ENCODE measurements around the gene MOSPD3. TPM values are rescaled to one million over a fixed set of nuclear protein-coding genes. Genes with fewer than 3 reads are reported as not detected.

MOSPD3 gene
- total and polyA plus RNA-seq, 2 donors (not counting 3 experiments of a cell fraction or from before 2014, with no cell fraction given) = 24.4 to 40.7 TPM

DNA sequence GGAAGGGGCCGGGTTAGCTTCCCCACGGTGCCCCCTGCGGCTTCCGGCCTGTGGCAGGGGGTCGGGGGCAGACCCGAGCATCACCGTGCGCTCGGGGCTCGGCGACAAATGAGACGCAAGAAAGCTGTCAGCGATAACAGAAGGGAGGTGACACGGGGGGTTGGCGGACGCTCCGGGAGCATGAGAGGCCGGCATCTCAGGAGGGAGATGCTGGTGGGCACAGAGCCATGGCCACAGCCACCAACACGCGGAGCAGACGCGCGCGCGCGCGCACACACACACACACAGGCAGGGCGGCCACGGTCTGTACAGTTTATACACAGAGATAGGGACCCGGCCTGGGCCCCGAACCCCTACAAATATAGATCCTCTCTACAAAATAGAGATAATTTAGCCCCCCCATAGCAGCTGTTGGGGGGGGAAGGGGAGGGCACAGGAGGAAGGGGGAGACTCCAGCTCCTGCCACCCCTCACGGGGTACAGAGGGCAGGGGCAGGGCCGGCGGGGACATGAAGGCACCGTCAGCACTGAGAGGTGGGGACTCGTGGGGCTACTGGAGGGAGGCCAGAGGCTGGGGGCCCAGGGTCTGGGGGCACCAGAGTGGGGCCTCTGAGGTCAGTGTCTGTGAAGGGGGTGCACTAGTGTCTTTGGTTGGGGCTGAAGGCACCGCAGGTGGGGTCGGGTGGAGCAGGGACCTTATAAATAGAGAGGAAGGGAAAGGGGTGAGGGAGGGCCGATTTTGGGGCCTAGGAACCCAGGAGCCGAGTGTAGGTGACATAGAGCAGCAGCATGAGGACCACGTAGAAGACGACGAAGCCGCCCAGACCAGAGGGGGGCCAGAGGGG, 37.8 kb upstream of the MOSPD3 start:
- no peak for TF ChIP-seq GATA2 (IDR thresholded peaks at IDR 0.05; ENCODE audit: insufficient read depth, insufficient read length, low read depth, low read length)
- no peak for TF ChIP-seq JUN (IDR thresholded peaks at IDR 0.05; ENCODE audit: borderline replicate concordance, insufficient read depth, insufficient read length, low read depth)
- TF ChIP-seq MYC (IDR thresholded peaks at IDR 0.05; ENCODE audit: low read depth, low read length) = no peak
- TF ChIP-seq MAX (IDR thresholded peaks at IDR 0.05; ENCODE audit: insufficient read depth, insufficient read length) = no peak
- Histone ChIP-seq H3K79me2 (ENCODE audit: control insufficient read depth, insufficient read depth, low read length) (no peaks in the 10 kb centered on the region), H2AFZ (ENCODE audit: low read depth, low read length) (no peak overlapping the region), H3K27me3 (ENCODE audit: control insufficient read depth in 2 of 2, insufficient read depth in 2 of 2, low read length in 2 of 2) (no peaks in the 10 kb centered on the region), H3K9ac (replicated peaks; ENCODE audit: extremely low read depth, insufficient read depth, low read length) (no peak overlapping the region), H4K20me1 (replicated peaks; ENCODE audit: control insufficient read depth, extremely low read depth, insufficient read depth, low read length) (no peaks in the 10 kb centered on the region), H3K4me1 (ENCODE audit: control insufficient read depth, extremely low read depth, insufficient read depth, low read length) (peaks cover 8% of the 10 kb centered on the region), H3K4me2 (ENCODE audit: insufficient read depth, low read length) (no peak overlapping the region), H3K9me1 (replicated peaks; ENCODE audit: control insufficient read depth, extremely low read depth, insufficient read depth, low read length) (no peaks in the 10 kb centered on the region), H3K9me3 (replicated peaks; ENCODE audit: control insufficient read depth, insufficient read depth, low read length) (no peaks in the 10 kb centered on the region), H3K4me3 (replicated peaks in 1 of 3; ENCODE audit: insufficient read depth in 1 of 3, low read depth in 1 of 3, low read length in 3 of 3) (no peak overlapping the region), H3K27ac (ENCODE audit: insufficient read depth, low read depth, low read length) (no peak overlapping the region), H3K36me3 (ENCODE audit: control insufficient read depth in 2 of 2, extremely low read depth in 1 of 2, insufficient read depth in 2 of 2, low read length in 2 of 2) (peaks cover 6 to 35% of the 10 kb centered on the region in 2 experiments)
- dilution Hi-C loops (cut with MboI; ENCODE audit: extremely low pct_ligation_motif_present, low sequenced_read_pairs) (no loop called here), intact Hi-C loops (cut with micrococcal nuclease) (no loop called here)
- ChIA-PET CTCF (no interaction called here), POLR2A (no interaction called here)
- BruUV-seq (replicated peaks) = TSS peak; percentile 32
- DNase-seq (ENCODE audit: low read depth, low spot score) (no peak), FAIRE-seq (no peak)

GRCh38 chr7:100575206-100575631, 37.1 kb upstream of the MOSPD3 start:
- Histone ChIP-seq H3K27ac (ENCODE audit: insufficient read depth, low read depth, low read length) (no peak overlapping the region), H3K4me3 (replicated peaks in 1 of 3; ENCODE audit: insufficient read depth in 1 of 3, low read depth in 1 of 3, low read length in 3 of 3) (no peak overlapping the region), H3K9ac (replicated peaks; ENCODE audit: extremely low read depth, insufficient read depth, low read length) (no peak overlapping the region), H3K36me3 (ENCODE audit: control insufficient read depth in 2 of 2, extremely low read depth in 1 of 2, insufficient read depth in 2 of 2, low read length in 2 of 2) (peaks cover 9 to 41% of the 10 kb centered on the region in 2 experiments), H3K4me1 (ENCODE audit: control insufficient read depth, extremely low read depth, insufficient read depth, low read length) (peaks cover 1% of the 10 kb centered on the region), H3K4me2 (ENCODE audit: insufficient read depth, low read length) (no peak overlapping the region), H3K9me3 (replicated peaks; ENCODE audit: control insufficient read depth, insufficient read depth, low read length) (no peaks in the 10 kb centered on the region), H4K20me1 (replicated peaks; ENCODE audit: control insufficient read depth, extremely low read depth, insufficient read depth, low read length) (no peaks in the 10 kb centered on the region), H2AFZ (ENCODE audit: low read depth, low read length) (no peak overlapping the region), H3K27me3 (ENCODE audit: control insufficient read depth in 2 of 2, insufficient read depth in 2 of 2, low read length in 2 of 2) (no peaks in the 10 kb centered on the region), H3K79me2 (ENCODE audit: control insufficient read depth, insufficient read depth, low read length) (no peaks in the 10 kb centered on the region), H3K9me1 (replicated peaks; ENCODE audit: control insufficient read depth, extremely low read depth, insufficient read depth, low read length) (no peaks in the 10 kb centered on the region)
- dilution Hi-C loops (cut with MboI; ENCODE audit: extremely low pct_ligation_motif_present, low sequenced_read_pairs) = no loop called here
- intact Hi-C loops (cut with micrococcal nuclease) = no loop called here
- TF ChIP-seq POLR2AphosphoS5 (IDR thresholded peaks at IDR 0.05; ENCODE audit: insufficient read depth, low read depth, low read length) (no peak), JUN (IDR thresholded peaks at IDR 0.05; ENCODE audit: borderline replicate concordance, insufficient read depth, insufficient read length, low read depth) (no peak), GATA2 (IDR thresholded peaks at IDR 0.05; ENCODE audit: insufficient read depth, insufficient read length, low read depth, low read length) (no peak), MAX (IDR thresholded peaks at IDR 0.05; ENCODE audit: insufficient read depth, insufficient read length) (no peak), FOS (IDR thresholded peaks at IDR 0.05; ENCODE audit: borderline replicate concordance, insufficient read depth, low read length) (no peak), MYC (IDR thresholded peaks at IDR 0.05; ENCODE audit: low read depth, low read length) (no peak), POLR2A (IDR thresholded peaks at IDR 0.05; ENCODE audit: low read depth, low read length) (no peak)
- CTCF ChIA-PET = no interaction called here
- DNase-seq (ENCODE audit: low read depth, low spot score) (no peak), FAIRE-seq (no peak)
- BruUV-seq (replicated peaks) = no TSS peak
- POLR2A ChIA-PET = interaction anchor here (0.9 kb wide), 1 partner anchor 10 kb away, joined by 3 read pairs; no protein-coding TSS in a partner anchor

All from endothelial cell of umbilical vein (primary cell).